Activated CD4-positive, alpha-beta T cell treated with anti-CD3 and anti-CD28 coated beads, Interleukin-2, amount 50 U/mL, for 4 hours (primary cell): ENCODE data around the gene ANXA5.
A peak's percentile ranks its signal among the peaks of the same experiment; 100 is the strongest.
"Not testable (repeated sequence)": the region's sequence is repeated elsewhere in the genome, so short reads cannot be mapped to it uniquely, and the experiment has no call there.

Experiments
- DNase-seq, 2 experiments: peaks; one replicate each; pipeline ENCODE4 v3.0.0-alpha.2; 2020

Gene ANXA5

GRCh38 chr4:121696581-121697461 lies at the start of gene ANXA5:
Gene ANXA5 (minus strand): TSS chr4:121696980. CDS start chr4:121696589, 391 bp downstream.
- peak; percentile 27 to 39 for DNase-seq

GRCh38 chr4:121742794-121743193 lies 46.0 kb upstream of the ANXA5 start:
- DNase-seq: no peak

- no peak for DNase-seq
Observed at GRCh38 chr4:121741751-121742150, 45.0 kb upstream of the ANXA5 start.

- DNase-seq: no peak
Observed at GRCh38 chr4:121740796-121741409, 44.1 kb upstream of the ANXA5 start.

- no peak for DNase-seq
Observed at GRCh38 chr4:121739575-121739974, 42.8 kb upstream of the ANXA5 start.

GRCh38 chr4:121738780-121739535 lies 42.2 kb upstream of the ANXA5 start:
- no peak for DNase-seq

GRCh38 chr4:121737846-121738554 lies 41.2 kb upstream of the ANXA5 start:
- DNase-seq: no peak

GRCh38 chr4:121736735-121737351 lies 40.1 kb upstream of the ANXA5 start:
- DNase-seq: no peak

GRCh38 chr4:121734571-121734970 lies 37.8 kb upstream of the ANXA5 start:
- DNase-seq: no peak

GRCh38 chr4:121733942-121734341 lies 37.2 kb upstream of the ANXA5 start:
- DNase-seq: no peak

- not testable (repeated sequence) for DNase-seq
Observed at GRCh38 chr4:121729753-121730152, 33.0 kb upstream of the ANXA5 start.

- DNase-seq: no peak
Observed at GRCh38 chr4:121728798-121729226, 32.0 kb upstream of the ANXA5 start.

GRCh38 chr4:121728066-121728465 lies 31.3 kb upstream of the ANXA5 start:
- no peak for DNase-seq

GRCh38 chr4:121726642-121727268 lies 30.0 kb upstream of the ANXA5 start:
- no peak for DNase-seq

GRCh38 chr4:121724671-121725070 lies 27.9 kb upstream of the ANXA5 start:
- no peak for DNase-seq

GRCh38 chr4:121721700-121722099 lies 24.9 kb upstream of the ANXA5 start:
- DNase-seq: no peak

GRCh38 chr4:121720109-121720508 lies 23.3 kb upstream of the ANXA5 start:
- DNase-seq: no peak

- no peak for DNase-seq
Observed at GRCh38 chr4:121717680-121718237, 21.0 kb upstream of the ANXA5 start.

- no peak for DNase-seq
Observed at GRCh38 chr4:121714548-121714947, 17.8 kb upstream of the ANXA5 start.

- no peak for DNase-seq
Observed at GRCh38 chr4:121712783-121713182, 16.0 kb upstream of the ANXA5 start.

- no peak for DNase-seq
Observed at GRCh38 chr4:121712001-121712651, 15.3 kb upstream of the ANXA5 start.
